ENCODE results near the gene TMEM204.

The TMEM204 gene

DNA sequence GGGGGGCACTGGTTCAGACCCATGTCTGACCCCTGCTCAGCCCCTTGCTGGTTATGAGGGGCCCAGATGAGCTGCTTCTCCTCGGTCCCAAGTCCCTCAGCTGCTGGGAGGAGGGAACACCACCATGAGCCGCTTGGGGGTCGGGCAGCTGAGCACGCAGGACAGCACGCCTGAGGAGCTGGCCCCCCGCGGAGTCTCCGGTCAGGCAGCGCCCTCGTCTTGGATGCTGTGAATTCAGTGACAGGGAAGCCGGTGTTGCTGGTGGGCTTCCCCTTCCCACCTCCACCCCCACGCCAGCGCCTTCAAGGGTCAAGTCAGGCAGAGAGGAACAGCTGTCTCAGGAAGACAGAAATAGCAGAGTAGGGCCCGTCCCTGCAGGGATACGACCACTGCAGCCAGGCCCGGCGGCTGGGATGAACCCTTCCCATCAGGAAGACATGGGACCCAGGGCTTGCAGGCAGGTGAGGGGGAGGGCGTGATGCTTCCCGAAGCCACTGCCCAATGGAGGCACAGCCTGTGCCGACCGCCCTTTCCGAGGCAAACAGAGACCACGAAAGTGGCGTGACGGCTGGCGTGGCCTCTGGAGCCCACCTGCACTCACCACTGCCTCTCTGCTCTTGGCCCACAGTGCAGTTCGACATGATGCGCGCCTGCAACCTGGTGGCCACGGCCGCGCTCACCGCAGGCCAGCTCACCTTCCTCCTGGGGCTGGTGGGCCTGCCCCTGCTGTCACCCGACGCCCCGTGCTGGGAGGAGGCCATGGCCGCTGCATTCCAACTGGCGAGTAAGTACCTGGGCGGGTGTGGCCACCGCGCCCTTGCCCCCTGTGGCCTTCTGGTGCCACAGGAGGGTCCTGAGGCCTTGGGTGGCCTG is 8.1 kb downstream of the TMEM204 start:
- no peak for ATAC-seq

DNA sequence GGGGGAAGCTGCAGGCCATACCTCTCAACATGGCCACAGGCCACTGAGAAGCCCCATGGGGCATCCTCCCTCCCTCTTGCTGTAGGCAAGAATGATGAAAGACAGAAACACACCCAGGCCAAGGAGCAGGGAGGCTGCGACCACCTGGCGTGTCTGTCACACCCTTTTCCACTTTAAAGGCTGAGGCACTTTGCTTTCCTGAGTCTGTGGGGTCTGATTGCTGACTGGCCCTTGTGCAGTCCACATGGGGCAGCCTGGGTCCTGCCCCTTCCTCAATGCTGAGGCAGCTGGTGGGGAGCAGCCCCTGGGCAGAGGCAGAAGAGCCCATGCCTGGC is 8.7 kb downstream of the TMEM204 start:
- TF ChIP-seq TOX (CRISPR knock-in tag; IDR thresholded peaks at IDR 0.05; ENCODE audit: borderline replicate concordance) (no peak), OSR1 (CRISPR knock-in tag; IDR thresholded peaks at IDR 0.05) (no peak), PPARA (CRISPR knock-in tag; IDR thresholded peaks at IDR 0.05; ENCODE audit: borderline replicate concordance) (no peak), ZNF565 (CRISPR knock-in tag; conservative IDR thresholded peaks at IDR 0.05; ENCODE audit: low read depth) (no peak), ZFP3 (CRISPR knock-in tag; IDR thresholded peaks at IDR 0.05) (no peak)
- TF ChIP-seq, protein P1, sequence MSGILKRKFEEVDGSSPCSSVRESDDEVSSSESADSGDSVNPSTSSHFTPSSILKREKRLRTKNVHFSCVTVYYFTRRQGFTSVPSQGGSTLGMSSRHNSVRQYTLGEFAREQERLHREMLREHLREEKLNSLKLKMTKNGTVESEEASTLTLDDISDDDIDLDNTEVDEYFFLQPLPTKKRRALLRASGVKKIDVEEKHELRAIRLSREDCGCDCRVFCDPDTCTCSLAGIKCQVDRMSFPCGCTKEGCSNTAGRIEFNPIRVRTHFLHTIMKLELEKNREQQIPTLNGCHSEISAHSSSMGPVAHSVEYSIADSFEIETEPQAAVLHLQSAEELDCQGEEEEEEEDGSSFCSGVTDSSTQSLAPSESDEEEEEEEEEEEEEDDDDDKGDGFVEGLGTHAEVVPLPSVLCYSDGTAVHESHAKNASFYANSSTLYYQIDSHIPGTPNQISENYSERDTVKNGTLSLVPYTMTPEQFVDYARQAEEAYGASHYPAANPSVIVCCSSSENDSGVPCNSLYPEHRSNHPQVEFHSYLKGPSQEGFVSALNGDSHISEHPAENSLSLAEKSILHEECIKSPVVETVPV (CRISPR knock-in tag; IDR thresholded peaks at IDR 0.05): no peak
- TF ChIP-seq, protein P2, sequence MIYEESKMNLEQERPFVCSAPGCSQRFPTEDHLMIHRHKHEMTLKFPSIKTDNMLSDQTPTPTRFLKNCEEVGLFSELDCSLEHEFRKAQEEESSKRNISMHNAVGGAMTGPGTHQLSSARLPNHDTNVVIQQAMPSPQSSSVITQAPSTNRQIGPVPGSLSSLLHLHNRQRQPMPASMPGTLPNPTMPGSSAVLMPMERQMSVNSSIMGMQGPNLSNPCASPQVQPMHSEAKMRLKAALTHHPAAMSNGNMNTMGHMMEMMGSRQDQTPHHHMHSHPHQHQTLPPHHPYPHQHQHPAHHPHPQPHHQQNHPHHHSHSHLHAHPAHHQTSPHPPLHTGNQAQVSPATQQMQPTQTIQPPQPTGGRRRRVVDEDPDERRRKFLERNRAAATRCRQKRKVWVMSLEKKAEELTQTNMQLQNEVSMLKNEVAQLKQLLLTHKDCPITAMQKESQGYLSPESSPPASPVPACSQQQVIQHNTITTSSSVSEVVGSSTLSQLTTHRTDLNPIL (CRISPR knock-in tag; IDR thresholded peaks at IDR 0.05; ENCODE audit: low read depth): no peak
- TF ChIP-seq, protein P3, sequence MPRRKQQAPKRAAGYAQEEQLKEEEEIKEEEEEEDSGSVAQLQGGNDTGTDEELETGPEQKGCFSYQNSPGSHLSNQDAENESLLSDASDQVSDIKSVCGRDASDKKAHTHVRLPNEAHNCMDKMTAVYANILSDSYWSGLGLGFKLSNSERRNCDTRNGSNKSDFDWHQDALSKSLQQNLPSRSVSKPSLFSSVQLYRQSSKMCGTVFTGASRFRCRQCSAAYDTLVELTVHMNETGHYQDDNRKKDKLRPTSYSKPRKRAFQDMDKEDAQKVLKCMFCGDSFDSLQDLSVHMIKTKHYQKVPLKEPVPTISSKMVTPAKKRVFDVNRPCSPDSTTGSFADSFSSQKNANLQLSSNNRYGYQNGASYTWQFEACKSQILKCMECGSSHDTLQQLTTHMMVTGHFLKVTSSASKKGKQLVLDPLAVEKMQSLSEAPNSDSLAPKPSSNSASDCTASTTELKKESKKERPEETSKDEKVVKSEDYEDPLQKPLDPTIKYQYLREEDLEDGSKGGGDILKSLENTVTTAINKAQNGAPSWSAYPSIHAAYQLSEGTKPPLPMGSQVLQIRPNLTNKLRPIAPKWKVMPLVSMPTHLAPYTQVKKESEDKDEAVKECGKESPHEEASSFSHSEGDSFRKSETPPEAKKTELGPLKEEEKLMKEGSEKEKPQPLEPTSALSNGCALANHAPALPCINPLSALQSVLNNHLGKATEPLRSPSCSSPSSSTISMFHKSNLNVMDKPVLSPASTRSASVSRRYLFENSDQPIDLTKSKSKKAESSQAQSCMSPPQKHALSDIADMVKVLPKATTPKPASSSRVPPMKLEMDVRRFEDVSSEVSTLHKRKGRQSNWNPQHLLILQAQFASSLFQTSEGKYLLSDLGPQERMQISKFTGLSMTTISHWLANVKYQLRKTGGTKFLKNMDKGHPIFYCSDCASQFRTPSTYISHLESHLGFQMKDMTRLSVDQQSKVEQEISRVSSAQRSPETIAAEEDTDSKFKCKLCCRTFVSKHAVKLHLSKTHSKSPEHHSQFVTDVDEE (CRISPR knock-in tag; IDR thresholded peaks at IDR 0.05): no peak
- no peak for ATAC-seq

More for the DNA sequence above, 8.1 kb downstream of the TMEM204 start:
- TF ChIP-seq ZNF70 (CRISPR knock-in tag; IDR thresholded peaks at IDR 0.05) (no peak), TCF4 (CRISPR knock-in tag; IDR thresholded peaks at IDR 0.05; ENCODE audit: borderline replicate concordance) (no peak), SNAI2 (CRISPR knock-in tag; IDR thresholded peaks at IDR 0.05) (no peak), ISL1 (CRISPR knock-in tag; IDR thresholded peaks at IDR 0.05) (no peak), ZNF565 (CRISPR knock-in tag; conservative IDR thresholded peaks at IDR 0.05; ENCODE audit: low read depth) (no peak), ZC3H10 (CRISPR knock-in tag; IDR thresholded peaks at IDR 0.05) (no peak), TOX (CRISPR knock-in tag; IDR thresholded peaks at IDR 0.05; ENCODE audit: borderline replicate concordance) (no peak), ZFP30 (CRISPR knock-in tag; IDR thresholded peaks at IDR 0.05) (no peak), CSDC2 (CRISPR knock-in tag; IDR thresholded peaks at IDR 0.05) (no peak), GLIS3 (CRISPR knock-in tag; IDR thresholded peaks at IDR 0.05) (no peak), PPARA (CRISPR knock-in tag; IDR thresholded peaks at IDR 0.05; ENCODE audit: borderline replicate concordance) (no peak), OSR1 (CRISPR knock-in tag; IDR thresholded peaks at IDR 0.05) (no peak), ZNF8 (CRISPR knock-in tag; IDR thresholded peaks at IDR 0.05) (no peak), BACH2 (CRISPR knock-in tag; IDR thresholded peaks at IDR 0.05; ENCODE audit: borderline replicate concordance) (no peak), ESRRG (CRISPR knock-in tag; IDR thresholded peaks at IDR 0.05) (no peak)
- TF ChIP-seq, protein P3 (CRISPR knock-in tag; IDR thresholded peaks at IDR 0.05): no peak
- TF ChIP-seq, protein P4, sequence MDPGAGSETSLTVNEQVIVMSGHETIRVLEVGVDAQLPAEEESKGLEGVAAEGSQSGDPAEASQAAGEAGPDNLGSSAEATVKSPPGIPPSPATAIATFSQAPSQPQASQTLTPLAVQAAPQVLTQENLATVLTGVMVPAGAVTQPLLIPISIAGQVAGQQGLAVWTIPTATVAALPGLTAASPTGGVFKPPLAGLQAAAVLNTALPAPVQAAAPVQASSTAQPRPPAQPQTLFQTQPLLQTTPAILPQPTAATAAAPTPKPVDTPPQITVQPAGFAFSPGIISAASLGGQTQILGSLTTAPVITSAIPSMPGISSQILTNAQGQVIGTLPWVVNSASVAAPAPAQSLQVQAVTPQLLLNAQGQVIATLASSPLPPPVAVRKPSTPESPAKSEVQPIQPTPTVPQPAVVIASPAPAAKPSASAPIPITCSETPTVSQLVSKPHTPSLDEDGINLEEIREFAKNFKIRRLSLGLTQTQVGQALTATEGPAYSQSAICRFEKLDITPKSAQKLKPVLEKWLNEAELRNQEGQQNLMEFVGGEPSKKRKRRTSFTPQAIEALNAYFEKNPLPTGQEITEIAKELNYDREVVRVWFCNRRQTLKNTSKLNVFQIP (CRISPR knock-in tag; IDR thresholded peaks at IDR 0.05; ENCODE audit: borderline replicate concordance, low read depth): no peak
- TF ChIP-seq, protein P5, sequence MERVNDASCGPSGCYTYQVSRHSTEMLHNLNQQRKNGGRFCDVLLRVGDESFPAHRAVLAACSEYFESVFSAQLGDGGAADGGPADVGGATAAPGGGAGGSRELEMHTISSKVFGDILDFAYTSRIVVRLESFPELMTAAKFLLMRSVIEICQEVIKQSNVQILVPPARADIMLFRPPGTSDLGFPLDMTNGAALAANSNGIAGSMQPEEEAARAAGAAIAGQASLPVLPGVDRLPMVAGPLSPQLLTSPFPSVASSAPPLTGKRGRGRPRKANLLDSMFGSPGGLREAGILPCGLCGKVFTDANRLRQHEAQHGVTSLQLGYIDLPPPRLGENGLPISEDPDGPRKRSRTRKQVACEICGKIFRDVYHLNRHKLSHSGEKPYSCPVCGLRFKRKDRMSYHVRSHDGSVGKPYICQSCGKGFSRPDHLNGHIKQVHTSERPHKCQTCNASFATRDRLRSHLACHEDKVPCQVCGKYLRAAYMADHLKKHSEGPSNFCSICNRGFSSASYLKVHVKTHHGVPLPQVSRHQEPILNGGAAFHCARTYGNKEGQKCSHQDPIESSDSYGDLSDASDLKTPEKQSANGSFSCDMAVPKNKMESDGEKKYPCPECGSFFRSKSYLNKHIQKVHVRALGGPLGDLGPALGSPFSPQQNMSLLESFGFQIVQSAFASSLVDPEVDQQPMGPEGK (CRISPR knock-in tag; IDR thresholded peaks at IDR 0.05; ENCODE audit: borderline replicate concordance): no peak
- TF ChIP-seq, protein P1 (CRISPR knock-in tag; IDR thresholded peaks at IDR 0.05): no peak
